HG02678 (cell line): Measurements from ENCODE around the gene SERPINA4.

Source experiments
- ATAC-seq: cut with Tn5 transposase; IDR thresholded peaks from one replicate; pipeline ENCODE4 v1.9.1; 2021; ENCODE audit warnings: mild to moderate bottlenecking, moderate library complexity; ENCODE audit not compliant: unreplicated experiment

The SERPINA4 gene

DNA sequence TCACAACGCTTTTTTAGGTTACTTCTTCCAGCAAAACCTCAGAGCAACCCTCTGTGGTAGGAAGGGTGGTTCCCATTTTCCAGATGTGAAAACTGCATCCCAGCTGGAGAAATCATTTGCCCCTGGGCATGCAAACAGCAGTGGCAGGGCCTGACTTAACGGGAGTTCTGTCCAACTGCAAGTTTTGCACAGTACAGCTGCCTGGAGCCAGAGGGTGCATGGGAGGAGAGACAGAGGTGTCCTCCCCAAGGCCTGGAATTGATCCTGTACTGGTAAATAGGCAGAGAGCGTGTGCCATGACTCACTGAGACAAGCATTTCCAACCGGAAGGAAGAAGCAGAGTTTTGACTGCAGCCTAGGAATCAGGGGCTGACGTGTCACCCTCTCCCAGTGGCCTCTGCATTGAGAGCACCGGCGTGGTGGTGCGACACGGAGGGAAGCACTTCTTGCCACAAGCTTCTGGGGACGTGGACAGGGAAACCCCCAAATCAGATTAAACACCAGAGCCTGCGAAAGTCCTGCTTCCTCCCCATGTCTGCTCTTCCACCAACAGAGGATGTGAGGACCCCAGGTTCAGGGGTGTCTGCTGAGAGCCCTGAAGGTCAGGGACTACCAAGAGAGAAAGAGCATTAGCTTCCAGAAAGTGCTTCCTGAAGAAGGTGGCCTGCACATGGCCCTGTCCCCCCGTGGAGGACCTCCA, 19.0 kb upstream of the SERPINA4 start:
- ATAC-seq = no peak

GRCh38 chr14:94542811-94543440, 18.3 kb upstream of the SERPINA4 start:
- ATAC-seq = no peak

DNA sequence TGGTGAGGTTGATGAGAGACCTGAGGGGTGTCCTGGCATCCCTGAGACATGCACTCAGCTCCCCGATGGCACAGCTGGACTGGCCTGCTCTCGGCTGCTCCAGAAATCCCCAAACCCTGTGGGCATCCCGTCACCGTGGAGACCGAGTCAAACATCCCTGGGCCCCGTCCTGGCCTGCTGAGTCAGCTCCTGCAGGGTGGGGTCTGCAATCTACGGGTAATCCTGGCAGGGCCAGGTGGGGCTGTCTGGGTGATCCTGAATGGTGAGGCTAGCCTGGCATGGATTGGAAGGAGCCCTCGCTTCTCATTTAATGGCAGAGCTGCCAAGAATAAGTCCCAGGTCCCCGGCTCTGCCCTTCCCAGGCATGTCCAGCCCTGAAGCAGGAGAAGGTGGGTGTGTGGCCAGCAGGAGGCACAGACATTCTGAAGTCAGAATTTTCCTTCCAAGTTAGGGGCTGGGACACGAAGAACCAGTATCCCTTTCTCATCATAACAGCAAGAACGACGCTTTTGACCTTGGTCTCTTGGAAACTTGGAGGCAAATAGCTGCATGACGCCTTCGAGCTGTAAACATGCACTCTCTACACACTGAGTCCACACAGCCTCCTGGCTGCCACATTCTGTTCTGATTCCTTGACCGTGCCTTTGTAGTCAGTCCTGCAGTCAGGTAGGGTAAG, 17.7 kb upstream of the SERPINA4 start:
- no peak for ATAC-seq

DNA sequence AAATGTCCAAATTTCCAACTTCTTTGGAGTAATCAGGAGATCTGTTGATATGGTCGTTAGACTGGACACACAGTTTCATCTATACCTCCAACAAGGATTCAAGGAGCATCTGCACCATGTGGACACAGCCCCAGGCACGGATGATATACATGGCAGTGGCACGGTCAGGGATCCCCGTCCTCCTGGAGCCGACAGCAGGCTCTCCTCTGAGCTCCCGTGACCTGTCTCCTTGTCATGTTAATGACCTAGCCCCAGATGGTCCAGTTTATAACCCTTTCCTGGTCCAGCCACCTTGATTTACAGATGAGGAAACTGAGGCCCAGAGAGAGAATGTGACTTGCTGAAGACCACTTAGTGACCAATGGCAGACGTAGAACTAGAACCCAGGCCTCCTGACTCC, 16.5 kb upstream of the SERPINA4 start:
- ATAC-seq = no peak

- no peak for ATAC-seq
Measured at GRCh38 chr14:94545131-94545841, 16.0 kb upstream of the SERPINA4 start.

DNA sequence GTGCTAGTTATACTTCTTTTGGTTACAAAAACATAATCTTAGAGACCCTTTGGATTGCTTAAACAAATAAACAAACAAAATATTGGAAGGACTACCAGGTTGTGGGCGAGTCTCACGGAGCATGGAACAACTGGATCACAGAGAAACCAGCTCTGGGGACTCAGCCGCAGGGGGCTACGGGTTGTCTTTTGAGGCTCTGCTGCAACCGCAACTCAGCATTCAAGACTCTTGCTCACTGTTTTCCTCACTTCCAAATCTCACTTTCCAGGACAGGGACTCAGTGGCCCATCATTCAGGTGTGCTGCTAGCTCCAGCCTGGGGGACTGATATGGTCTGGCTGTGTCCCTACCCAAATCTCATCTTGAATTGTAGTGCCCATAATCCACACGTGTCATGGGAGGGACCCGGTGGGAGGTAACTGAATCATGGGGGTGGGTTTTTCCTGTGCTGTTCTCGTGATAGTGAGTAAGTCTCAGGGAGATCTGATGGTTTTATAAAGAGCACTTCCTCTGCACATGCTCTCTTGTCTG, 14.0 kb upstream of the SERPINA4 start:
- no peak for ATAC-seq

DNA sequence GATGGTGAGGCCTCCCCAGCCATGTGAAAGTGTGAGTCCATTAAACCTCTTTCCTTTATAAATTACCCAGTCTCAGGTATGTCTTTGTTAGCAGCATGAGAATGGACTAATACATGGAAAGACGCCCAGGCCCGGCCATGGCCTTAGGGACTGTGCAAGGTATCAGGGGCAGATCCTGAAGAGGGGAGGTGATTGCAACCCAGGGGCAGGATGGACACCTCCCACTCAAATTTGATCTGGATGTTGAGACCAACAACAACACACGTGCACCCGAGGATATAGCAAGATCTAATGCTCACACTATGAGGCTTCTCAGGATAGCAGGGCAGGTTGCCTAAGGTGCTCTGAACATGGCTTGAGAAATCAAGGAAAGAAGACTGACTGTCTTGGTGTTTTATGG, 13.5 kb upstream of the SERPINA4 start:
- ATAC-seq = no peak

DNA sequence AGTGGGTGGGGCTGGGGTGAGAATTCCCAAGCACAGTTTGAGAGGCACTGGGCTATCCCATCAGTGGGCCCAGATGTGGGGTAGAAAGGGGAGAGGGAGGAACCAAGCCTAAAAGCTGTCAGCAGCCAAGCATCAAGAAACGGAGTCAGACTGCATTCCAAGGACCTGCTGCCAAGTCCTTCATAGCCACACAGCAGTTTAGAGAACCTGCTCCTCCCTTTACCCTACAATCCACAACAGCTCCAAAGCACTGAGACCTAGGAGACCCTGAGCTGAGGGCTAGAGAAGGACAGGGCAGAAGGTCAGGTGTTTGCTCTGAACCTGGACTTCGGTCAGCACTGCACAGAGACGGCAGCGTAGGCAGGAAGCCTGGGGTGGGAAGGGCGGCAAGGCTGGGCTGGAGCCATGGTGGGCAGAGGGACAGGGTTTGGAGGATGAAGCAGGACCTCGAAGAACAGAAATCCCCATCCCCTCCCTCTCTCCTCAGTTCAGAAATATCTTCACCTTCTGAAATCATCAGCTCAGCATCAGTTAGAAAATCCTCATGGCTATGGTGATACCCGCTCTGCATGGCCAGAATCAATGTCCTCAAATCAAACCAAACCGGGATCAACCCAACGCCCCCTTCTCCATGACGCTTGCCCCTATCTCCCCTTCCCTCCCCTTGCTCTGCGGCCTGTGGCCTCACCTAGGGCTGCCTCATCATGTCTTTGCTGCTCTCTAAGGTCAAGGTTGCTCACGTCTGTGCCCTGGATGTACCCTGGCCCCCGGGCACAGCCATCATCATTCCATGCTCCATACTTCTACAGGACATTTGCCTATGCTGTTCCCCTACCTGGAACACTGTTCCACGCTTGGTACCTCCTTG, 12.9 kb upstream of the SERPINA4 start:
- no peak for ATAC-seq

- no peak for ATAC-seq
Measured at GRCh38 chr14:94548999-94549985, 11.9 kb upstream of the SERPINA4 start.

- no peak for ATAC-seq
Measured at GRCh38 chr14:94550041-94550440, 11.2 kb upstream of the SERPINA4 start.

GRCh38 chr14:94555991-94556390, 5.3 kb upstream of the SERPINA4 start:
- no peak for ATAC-seq

DNA sequence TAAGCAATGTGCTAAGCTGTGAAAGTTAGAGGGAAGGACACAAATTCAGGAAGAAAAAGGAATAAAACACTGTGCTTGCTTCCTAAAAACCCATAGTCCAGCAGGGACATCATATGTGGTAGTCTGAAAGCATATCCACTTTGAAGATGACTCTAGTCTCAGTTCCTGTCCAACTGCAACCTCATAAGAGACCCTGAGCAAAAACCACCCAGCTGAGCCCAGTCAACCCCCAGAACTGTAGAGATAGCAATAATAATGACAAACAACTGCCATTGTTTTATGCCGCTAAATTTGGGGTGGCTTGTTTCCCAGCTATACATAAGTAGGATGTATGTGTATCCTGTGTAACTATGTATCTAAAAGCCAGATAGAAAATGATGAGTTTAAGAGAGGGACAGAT, 3.9 kb upstream of the SERPINA4 start:
- no peak for ATAC-seq

GRCh38 chr14:94558842-94559241, 2.4 kb upstream of the SERPINA4 start:
- no peak for ATAC-seq

- no peak for ATAC-seq
Measured at GRCh38 chr14:94559638-94560290, 1.5 kb upstream of the SERPINA4 start.

GRCh38 chr14:94560291-94560665, 964 bp upstream of the SERPINA4 start:
- no peak for ATAC-seq

- ATAC-seq = no peak
Measured at GRCh38 chr14:94561656-94562010, 391 bp downstream of the SERPINA4 start.

DNA sequence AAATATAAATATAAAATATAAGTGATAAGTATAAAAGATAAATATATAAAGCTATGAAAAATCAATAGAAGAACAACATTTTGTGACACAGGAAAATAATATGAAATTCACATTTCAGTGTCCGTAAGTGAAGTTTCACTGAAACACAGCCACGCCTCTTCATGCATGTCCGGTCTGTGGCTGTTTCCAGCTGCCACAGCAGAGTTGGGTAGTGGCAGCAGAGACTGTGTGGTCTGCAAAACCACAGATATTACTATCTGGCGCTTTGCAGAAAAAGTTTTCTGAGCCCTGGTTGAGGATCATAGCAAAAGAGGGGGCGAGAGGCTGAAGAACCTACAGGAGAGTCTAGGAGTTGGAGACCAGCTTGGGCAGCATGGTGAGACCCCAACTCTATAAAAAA, 780 bp downstream of the SERPINA4 start:
- ATAC-seq = no peak

DNA sequence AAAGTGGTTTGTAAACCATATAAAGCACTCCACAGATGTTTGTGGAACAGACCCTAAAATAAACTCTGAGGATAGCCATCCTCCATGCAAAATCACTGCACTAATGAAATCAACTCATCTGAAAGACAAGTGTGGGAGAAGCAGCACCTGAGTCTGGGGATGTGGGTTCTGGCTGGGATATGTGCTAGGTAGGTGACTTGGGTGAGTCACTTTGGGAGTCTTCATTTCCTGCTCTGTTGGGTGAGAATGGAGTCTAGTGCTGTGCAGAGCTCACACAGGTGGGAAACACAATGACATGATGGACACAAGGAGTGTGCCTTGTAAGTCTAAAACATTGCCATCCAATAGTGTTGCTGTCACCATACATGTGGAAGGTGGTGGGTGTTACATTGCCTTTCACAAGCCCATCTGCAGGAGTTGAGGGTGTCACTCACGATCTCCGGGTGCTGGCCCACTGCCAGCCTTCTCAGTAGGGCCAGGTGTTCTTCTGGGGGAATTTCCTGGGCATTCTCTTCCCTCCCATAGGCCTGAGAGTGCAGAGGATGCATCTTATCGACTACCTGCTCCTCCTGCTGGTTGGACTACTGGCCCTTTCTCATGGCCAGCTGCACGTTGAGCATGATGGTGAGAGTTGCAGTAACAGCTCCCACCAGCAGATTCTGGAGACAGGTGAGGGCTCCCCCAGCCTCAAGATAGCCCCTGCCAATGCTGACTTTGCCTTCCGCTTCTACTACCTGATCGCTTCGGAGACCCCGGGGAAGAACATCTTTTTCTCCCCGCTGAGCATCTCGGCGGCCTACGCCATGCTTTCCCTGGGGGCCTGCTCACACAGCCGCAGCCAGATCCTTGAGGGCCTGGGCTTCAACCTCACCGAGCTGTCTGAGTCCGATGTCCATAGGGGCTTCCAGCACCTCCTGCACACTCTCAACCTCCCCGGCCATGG, 2.0 kb downstream of the SERPINA4 start:
- ATAC-seq = no peak
